CD4-positive, alpha-beta T cell treated with Interleukin-6 for 4 hours (primary cell): Measurements from ENCODE around the gene DMKN.

Experiments used
- DNase-seq: peaks from one replicate; pipeline ENCODE4 v3.0.0-alpha.2; 2020; ENCODE audit warnings: mixed read lengths

Gene DMKN

DNA sequence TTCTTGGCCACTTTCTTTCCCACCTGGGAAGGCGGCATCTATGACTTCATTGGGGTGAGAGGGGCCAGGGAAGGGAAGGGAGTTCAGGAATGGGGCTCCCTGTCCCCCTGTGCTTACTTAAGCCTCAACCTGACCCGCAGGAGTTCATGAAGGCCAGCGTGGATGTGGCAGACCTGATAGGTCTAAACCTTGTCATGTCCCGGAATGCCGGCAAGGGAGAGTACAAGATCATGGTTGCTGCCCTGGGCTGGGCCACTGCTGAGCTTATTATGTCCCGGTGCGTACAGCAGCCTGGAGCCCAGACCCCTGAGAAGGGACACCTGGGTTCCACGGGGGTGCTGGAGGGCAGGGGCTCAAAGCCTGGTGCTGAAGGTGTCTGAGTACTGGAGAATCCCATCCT lies 33.1 kb upstream of the DMKN start:
- no peak for DNase-seq

DNA sequence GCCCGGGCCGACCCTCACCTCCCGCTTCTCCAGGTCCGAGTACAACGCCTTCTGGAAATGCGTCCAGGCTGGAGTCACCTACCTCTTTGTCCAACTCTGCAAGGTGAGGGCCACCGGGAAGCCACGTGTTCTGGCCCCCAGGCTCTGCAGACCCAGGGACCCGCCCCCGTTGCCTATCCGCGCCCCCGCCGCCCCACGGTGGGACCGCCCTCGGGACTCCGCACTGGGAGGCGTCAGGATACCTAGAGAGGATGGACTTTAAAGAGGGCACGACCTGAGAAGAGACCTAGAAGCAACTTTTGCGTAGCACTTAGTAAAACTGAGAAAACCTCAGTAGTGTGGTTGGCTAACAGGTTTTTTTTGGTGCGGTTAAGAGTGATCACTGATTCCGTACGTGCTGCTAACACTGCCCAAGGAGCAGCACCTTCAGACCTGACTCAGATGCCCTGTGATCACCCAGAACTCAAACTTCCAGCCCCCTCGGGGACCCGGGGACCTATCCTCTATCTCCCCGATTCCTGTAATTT lies 32.5 kb upstream of the DMKN start:
- peak; percentile 51 for DNase-seq

DNA sequence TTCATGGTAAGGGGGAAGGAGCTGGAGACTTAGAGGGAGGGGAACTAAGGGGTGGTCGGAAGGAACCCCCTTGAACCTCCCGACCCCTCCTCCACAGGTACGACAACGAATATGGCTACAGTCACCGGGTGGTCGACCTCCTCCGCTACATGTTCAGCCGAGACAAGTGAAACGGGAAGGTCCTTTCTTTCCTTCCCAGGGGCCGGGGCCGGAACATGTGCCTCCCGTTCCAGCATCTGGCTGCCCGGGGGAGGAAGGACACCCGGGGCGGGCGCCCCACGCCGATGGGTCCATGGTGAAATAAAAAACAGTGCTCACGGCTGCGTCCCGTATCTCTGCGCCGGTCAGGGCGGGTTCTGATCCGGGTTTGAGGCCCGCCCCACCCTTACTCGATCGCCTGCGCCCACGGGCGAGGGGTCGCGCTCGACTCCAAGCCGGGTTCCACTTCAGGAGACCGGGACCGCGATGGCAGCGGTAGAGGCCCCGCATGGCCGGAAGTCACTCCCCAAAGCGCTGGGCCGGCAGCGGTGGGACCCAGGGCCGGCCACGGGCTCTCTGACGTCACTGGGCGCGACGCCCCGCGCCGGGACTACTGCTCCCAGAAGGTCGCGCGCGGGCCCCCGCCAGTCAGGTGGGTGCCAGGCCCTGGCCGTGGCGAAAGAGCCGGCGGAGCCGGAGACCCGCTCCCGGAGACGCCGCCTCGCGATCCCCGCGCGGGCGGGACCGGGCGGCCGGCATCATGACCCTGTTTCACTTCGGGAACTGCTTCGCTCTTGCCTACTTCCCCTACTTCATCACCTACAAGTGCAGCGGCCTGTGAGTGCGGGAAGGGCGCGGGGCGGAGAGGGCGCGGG lies 31.8 kb upstream of the DMKN start, which contains the start of gene TMEM147:
Gene TMEM147, plus strand, starts transcription at position 626 of the 854 bp plus-strand sequence. Its CDS starts 114 bp downstream, at position 740.
- DNase-seq = peak; percentile 87

DNA sequence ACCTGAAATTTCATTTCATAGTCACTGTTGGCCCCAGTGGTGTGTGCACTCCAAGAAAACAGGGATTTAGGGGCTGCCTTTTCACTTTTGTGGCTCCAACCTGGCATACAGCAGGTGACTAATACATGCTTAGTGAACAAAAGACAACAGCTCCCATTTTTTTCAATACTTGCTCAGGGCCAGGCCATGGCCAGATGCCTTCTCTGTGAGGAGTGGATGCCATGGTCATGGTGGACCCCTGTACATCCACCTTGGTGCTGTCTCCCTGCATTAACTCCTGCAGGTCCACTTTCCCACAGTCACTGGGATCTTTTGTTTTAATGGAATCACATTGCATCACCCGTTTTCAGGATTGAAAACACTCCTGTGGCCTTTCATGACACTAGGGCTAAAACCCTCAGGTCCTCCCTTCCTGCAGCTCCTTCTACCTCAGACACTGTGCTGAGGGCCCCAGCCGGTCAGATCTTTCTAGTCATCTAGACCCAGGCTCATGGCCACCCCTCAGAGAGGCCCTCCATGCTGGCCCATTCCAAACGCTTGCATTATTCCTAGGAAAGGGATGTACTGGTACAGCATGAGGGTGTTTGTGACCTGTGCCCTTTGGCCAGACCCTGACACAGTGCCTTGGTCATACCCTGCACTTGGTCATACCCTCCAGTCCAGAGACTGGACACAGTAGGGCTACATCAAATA lies 30.8 kb upstream of the DMKN start:
- DNase-seq = no peak

DNA sequence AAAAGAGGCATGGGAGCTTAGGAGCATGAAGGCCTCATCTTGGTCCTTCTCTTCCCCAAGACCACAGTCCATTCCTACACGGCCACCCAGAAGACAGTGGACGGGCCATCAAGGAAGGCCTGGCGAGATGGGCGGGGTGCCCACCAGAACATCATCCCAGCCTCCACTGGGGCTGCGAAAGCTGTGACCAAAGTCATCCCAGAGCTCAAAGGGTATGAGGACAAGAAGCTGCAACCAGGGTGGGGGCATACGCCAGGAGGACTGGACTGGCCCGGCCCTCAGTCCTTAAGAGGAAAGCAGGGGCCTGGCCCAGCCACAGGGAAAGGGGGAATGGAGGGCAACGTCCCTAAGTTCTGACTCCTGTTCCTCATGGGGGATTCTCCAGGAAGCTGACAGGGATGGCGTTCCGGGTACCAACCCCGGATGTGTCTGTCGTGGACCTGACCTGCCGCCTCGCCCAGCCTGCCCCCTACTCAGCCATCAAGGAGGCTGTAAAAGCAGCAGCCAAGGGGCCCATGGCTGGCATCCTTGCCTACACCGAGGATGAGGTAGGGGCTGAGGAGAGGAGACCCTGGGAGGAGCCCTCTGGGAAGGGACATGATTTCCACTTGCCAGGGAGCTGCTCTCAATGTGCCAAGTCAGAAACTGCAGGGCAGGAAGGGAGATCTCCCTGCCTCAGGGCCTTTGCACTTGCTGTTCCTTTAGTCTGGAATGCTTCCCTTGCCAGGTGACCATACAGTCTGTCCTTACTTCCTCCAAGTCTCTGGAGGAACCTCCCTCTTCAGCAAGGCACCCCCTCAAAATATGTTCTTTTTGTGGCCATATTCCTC lies 30.0 kb upstream of the DMKN start:
- DNase-seq = no peak

DNA sequence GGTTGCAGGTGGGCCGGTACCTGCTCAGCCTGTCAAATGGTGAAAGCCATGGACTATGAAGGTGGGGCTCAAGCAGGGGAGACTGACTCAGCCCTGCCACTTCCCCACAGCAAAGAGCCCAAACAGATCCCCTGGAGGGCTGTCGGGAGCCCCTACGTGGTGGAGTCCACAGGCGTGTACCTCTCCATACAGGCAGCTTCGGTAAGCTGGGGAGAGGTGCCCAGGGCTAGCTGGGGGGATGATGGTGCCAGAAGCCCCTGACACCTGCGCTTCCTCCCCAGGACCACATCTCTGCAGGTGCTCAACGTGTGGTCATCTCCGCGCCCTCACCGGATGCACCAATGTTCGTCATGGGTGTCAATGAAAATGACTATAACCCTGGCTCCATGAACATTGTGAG lies 28.8 kb upstream of the DMKN start:
- DNase-seq = no peak

DNA sequence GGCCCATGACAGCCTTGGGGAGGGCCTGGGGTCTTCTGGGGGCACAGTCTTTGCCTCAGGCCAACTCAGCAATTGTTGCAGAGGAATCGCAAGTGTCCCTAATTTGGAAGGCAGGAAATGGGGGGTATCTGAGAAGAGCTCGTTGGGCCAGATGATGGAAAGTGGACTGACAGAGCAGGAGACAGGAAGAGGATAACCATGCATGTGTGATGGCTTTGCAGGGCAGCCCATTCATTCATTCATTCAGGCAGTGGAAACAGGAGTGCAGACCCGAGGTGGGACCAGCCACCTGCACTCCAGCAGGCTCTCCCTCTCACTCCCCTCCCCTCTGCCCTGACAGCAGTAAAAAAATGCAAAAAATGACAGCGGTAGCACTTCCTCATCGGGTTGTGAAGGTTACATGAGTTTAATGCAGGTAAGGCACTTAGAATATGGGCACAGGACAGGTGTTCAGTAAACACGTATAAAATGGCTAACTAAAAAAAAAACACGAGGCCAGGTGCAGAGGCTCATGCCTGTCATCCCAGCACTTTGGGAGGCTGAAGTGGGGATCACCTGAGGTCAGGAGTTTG lies 27.0 kb upstream of the DMKN start:
- no peak for DNase-seq

DNA sequence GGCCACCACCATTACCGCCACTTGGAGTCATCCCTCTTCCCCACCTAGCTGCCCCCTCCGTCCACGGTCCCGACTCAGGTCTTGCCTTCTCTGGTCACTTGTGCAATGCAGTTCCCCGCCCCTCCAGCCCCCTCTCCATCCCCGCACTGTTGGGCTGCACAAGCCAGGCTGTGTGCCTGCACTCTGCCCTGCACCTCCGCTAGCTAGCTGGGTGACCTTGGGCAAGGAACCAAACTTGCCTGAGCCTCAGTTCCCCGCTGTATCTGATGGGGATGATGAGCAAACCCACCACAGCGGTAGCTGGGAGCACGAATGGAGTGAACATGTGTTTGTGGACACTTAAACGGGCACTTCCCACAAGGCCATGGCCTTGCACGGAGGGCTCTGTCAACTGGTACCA lies 26.4 kb upstream of the DMKN start:
- no peak for DNase-seq

DNA sequence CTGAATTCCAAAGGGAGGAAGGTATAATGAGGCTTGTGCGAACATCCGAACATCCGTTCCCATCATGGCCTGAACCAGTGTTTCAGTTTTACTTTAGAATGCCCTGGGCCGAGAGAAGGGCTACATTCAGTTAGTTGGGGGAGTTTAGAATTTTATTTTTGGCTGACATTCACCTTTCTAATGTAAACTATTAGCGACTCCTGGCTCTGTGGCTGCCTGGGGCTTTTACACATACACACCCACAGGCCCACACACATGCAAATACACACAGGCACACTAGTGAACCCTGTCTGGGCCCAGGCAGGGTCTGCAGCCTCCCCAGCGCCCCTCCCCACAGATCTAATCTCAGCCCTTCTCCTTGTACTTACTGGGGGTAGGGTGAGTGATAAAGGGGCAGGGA lies 25.9 kb upstream of the DMKN start:
- no peak for DNase-seq

DNA sequence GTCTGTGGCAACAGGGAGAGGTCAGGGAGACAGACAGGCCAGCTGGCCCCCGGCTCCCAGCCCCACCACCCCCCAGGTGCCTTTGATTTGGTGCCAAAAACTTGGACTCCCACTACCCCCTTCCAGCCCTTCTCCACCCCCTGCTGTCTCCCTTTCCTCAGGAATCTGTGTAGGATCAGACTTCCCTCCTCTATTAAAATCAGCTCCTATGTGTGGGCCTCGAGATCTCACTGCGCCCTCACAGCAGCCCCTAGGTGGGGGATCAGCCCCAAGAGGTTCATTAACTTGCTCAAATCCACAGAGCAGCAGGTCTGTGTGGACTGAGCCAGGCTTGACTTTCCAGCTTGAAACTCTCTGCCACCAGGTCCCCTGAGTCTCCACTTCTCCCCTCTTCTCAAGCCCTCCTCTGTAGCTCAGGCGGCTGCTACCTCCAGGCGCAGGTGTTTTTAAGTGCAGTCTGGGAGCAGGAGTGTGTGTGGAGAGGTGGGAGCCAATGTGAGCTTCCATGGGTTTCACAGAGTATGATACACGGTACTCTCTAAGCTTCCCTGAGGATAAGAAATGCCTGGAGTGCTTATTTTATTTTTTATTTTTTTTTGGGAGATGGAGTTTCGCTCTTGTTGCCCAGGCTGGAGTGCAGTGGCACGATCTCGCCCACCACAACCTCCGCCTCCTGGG lies 21.5 kb upstream of the DMKN start:
- no peak for DNase-seq

DNA sequence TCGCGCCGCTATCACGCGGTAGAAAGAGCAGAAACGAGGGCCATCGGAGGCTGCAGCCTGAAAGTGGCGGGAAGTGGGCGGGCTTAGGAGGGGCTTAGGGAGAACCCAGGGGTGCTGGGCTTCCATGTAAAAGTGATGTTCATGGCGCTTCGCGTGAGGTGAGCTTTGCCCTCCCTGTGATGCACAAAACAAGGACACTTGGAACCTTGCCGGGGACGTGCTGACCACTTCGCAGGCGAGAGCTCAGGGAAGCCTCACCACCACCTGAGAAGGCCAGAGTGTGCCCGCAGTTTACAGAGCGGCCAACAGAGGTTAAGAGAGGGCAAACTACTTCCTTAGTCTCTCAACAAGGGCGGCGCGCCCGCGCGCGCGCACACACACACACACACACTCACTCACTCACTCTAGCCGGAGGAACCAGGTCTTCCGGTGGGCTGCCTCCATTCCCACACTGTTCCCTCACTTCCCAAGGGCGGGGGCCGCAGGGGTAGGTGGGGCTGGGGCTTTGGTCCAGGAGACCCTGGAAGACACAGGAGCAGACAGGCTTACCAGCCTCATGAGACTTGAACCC lies 20.5 kb upstream of the DMKN start:
- DNase-seq = peak; percentile 46

DNA sequence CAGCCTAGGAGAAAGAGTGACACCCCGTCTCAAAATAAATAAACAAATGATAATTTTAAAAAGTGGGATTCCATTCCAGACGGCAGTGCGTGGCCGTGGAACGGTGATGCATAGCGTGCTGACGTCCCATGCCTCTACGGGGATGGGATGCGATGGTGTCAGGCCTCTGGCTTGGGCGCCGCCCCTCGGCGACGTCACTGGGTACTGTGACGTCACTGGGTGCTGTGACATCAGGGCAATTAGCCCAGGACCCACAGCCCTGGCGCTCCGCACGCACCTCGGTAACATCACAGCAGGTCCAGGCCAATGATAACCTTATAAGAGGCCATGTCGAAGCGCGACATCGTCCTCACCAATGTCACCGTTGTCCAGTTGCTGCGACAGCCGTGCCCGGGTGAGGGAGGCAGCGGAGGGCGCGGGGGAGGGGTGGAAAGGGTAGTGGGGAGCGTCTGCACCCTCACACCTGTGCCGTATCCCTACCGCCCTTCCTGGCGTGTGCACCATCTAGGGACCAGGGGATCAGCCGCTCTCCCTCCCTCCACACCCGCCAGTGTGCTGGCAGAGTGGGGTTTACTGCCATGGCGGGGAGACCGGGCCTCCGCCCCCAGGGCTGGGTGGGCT lies 19.9 kb upstream of the DMKN start, which contains the start of gene GAPDHS:
Gene GAPDHS, plus strand, starts transcription at position 256 of the 621 bp plus-strand sequence. Its CDS starts 72 bp downstream, at position 328.
- no peak for DNase-seq

DNA sequence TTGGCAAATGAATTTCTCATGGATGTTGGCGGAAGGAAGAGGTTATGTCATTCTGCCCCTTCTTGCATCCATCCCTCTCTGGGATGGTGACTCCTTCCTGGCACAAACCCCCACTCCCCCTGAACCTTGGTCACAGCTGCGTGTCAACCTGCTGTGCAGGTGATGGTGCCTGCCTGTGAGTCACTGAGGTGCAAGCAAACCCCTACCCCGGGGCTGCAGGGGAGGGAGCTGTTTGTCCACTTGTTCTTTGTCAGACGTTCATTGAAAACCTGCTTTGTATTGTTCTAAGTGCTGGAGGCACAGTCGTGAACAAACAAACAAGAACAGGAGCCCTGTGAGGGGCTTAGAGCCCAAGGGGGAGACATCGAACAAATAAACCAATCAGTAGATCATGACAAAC lies 17.8 kb upstream of the DMKN start:
- no peak for DNase-seq

DNA sequence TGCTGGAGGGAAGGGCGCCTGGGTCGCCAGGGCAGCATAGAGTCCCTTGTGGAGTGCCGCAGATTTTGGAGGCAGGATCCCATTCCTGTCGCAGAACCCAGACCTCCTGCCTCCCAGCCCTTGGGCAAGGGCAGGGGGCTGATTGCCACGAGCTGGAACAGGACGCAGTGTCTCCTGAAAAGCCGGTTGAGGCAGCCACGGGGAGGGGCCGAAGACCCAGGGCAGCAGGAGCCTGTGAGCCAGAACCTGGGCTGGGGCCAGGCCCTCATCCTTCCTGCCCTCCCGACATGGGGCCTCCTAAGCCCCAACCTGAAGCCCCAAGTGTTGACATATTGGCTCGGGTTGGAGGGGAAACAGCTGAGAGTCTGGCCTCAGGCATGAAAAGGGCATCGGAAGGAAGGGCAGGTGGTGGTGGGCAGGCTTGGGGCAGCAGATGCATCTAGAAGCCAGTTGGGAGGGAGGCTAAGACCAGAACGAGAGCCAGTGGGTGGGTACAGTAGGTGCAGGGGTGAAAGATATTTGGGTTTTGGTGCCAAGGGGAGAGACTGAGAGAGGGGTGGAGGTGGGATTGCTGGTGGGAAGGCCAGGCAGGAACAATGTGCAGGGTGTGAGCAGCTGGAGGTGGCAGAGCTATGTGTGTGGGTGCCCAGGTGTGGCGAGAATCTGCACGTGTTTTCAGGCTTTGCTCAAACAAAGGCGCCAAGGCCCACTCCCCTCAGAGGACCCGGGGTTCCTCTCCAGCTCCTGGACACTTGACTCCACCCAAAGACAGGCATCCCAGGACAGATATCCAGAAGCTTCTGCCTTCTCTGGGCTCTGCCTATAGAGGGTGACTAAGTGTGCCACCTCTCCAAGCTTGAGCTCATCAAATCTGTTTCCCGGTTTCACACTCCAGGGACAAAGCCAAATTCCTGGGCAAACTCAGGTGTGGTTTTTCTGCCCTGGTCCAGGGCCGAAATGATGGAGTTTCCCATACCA lies 16.1 kb upstream of the DMKN start:
- DNase-seq = no peak

DNA sequence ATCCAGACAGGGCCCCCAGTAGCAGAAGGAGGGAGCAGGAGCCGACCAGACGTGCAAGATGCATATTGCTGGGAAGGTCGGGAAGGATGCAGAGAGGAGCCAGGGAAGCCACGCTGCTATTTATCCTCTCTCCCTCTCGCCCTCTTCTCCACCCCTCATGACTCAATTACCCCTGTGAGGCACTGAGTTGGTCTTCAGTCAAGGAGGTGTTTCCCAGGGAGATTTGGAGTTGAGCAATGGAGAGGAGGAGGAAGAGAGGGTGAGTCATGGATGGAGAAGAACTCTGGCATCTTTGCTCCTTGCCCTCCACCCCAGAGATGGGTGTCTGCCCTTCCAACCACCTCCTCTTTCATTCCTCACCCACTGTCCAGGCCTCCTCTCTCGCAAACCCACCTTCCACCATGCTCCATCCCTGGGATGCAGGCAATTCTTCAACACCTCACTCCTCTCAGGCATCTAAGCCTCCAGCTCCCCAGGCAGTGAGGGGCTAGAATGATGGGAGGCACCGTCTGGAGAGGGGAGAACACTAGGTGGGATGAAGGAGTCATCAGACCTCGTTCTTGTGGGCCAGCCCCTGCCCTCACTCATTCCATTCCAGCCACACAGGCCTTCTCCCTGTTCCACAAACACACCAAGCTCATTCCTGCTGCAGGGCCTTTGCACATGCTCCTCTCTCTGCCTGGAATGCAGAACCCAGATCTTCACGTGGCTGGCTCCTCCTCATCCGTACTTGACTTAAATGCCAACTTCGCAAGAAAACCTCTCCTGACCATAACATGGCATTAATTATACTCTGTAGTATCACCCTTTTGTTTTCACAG lies 15.0 kb upstream of the DMKN start, which contains the start of gene SBSN:
Gene SBSN, minus strand, starts transcription at position 94 of the 821 bp plus-strand sequence. Its CDS starts 30 bp downstream, at position 64.
- DNase-seq = no peak

DNA sequence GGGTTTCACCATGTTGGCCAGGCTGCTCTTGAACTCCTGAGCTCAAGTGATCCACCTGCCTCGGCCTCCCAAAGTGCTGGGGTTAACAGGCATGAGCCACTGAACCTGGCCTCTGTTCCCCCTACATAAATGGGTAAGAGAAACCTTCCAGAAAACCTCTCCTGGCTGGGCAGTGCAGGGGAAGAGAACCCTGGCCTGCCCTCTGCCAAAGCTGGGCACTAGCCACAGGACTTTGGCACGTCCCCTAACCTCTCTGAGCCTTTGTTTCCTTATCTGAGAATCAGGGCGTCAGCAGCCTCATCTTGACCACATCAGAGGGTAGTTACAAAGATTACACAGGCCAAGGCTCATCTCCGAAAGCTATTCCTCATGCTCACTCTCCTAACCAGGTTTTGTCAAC lies 12.4 kb upstream of the DMKN start:
- no peak for DNase-seq

DNA sequence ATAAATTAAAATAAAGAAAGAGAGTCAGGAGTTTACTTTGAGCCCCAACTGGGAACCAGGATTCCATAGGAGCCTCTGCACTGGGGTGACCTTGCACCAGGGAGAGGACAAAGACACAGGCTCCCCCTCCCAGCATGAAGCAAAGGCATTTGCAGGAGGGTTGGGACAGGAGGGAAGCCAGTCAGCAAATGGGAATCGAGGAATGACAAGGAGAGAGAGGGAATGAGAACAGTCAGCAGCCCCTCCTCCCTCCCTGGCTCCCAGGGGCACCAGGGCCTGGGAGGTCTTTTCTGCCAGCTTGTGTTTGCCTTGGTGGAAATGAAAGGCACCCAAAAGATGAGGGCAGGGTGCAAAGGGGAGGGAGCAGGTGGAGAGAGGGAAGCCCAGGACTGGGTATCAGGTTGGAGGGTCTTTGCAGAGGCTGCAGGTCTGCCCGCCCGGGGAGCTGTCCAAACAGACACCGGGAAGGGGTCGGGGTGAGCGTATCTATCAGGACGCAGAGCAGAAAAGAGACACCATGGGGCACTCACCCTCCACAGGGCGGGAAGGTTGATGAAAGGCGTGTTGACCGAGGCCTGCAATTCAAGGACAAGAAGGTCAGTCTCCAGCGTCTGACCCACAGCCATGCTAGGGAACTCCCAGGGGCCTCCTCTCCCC lies 10.9 kb upstream of the DMKN start:
- no peak for DNase-seq

DNA sequence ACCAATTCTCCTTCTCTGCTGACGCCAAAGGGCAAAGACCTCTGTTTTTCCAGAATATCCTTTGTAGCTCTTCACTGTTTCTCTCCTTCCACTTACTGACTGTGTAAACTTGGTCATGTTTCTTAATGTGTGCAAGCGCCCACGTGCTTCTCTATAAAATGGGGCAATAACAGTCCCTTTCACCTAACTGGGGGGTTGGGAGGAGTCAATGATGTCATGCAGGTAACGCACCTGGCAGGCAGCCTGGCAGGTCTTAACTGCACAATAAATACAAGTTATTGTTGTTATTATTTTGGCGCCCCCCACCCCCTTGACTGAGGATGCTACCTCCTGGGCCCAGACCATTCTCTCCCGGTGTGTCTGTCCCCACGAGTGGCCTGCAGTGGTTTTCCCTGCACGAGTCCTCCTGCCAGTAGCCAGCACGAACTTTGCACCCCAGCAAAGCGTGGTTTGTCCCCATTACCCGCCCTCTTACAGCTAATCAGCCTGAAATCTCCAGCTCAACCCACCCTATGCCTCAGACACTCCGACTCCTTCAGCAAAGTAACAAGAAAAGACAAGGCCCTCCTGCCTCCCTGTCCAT lies 9.4 kb upstream of the DMKN start:
- DNase-seq = no peak
